GM18858 (cell line): ENCODE measurements around the gene STAM2.
"Not testable (repeated sequence)": the region's sequence is repeated elsewhere in the genome, so short reads cannot be mapped to it uniquely, and the experiment has no call there.

ENCODE experiments used
- ATAC-seq: cut with Tn5 transposase; IDR thresholded peaks from one replicate; pipeline ENCODE4 v1.9.1; 2021; ENCODE audit not compliant: unreplicated experiment

Gene STAM2

GRCh38 chr2:152114366-152114765, 61.2 kb downstream of the STAM2 start:
- ATAC-seq = no peak

DNA sequence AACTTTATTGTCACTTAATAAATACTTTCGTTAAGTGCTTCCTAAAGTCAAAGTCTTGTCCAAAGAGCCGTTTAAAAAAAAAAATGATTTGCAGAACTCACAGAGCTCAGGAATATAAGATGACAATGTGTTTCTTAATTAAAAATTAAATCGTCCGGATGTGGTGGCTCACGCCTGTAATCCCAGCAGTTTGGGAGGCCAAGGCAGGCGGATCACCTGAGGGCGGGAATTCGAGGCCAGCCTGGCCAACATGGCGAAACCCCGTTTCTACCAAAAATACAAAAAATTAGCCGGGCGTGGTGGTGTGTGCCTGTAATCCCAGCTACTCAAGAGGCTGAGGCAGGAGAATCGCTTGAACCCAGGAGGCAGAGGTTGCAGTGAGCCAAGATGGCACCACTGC, 68.4 kb downstream of the STAM2 start:
- ATAC-seq = not testable (repeated sequence)

GRCh38 chr2:152106464-152106863, 69.1 kb downstream of the STAM2 start:
- ATAC-seq = no peak

DNA sequence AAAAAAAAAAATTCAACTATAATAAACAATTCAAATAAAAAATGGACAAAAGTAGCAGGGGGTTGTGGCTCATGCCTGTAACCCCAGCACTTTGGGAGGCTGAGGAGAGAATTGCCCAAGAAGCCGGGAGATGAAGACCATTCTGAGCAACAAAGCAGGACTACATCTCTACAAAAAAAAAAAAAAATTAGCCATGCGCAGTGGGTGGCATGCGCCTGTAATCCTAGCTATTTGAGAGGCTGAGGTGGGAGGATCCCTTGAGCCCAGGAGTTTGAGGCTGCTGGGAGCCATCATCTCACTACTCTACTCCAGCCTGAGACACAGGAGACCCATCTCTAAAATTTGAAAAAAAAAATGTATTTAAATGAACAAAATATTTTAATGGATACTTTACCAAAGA, 72.3 kb downstream of the STAM2 start:
- no peak for ATAC-seq

DNA sequence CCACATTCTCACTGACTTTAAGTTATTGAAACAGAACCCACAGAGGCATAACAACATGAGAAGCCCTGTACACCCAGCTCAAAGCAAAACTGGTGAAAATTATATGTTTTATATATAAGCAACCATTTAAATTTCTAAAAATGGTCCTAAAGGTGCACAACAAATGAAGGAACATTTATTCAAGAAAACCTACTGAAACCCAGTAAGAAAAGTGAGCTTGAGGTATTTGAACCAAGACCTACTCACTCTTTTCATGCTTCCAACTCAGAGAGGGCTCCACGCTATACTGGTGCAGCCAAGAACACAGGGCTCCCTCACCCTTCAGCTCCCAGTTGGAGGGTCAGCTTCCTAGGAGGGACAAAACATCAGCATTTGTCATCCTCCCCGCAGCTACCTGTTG, 74.6 kb downstream of the STAM2 start:
- no peak for ATAC-seq

DNA sequence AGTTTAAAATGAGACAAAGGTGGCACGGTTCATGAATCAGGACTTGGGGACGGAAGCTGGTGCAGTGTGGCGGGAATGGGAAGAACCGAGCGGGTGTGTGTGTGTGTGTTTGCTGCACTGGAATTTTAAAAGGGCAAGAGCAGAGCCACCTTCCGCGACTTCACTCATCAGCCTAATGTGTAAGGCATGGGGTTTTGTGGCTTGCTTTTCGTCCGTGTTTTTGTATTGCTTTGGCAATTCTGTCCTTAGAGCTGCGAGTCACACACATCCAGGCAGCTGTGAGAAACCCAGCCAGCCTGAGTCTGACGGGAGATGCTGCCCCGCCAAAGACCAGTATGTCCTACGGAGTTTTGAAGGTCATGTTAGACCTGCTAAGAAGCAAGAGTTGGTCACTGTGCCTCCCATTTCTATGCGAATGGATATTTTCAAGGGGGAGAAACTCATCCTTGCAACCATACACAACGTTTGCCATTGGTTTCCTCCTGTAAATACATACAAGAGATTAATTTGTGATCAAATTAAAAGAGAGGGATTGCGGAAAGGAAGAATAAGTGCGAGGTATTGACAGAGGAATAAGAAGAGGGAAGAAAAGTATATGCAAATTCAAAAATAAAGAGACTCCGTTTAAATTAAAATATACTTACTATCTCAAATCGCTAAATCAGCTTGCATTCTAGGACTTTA, 76.1 kb downstream of the STAM2 start:
- no peak for ATAC-seq

- no peak for ATAC-seq
These were observed 76.8 kb downstream of the STAM2 start, which contains the start of gene CACNB4 for GRCh38 chr2:152098496-152099366. Gene CACNB4, minus strand, starts transcription at chr2:152099044.

- ATAC-seq = no peak
These were observed 77.6 kb downstream of the STAM2 start for GRCh38 chr2:152097801-152098495.

- ATAC-seq = no peak
These were observed 78.2 kb downstream of the STAM2 start for GRCh38 chr2:152097290-152097800.

- ATAC-seq = no peak
These were observed 80.4 kb downstream of the STAM2 start for GRCh38 chr2:152095146-152095545.

GRCh38 chr2:152094014-152094413, 81.5 kb downstream of the STAM2 start:
- no peak for ATAC-seq

GRCh38 chr2:152093464-152093863, 82.1 kb downstream of the STAM2 start:
- no peak for ATAC-seq

- ATAC-seq = no peak
These were observed 83.5 kb downstream of the STAM2 start for GRCh38 chr2:152092095-152092494.

DNA sequence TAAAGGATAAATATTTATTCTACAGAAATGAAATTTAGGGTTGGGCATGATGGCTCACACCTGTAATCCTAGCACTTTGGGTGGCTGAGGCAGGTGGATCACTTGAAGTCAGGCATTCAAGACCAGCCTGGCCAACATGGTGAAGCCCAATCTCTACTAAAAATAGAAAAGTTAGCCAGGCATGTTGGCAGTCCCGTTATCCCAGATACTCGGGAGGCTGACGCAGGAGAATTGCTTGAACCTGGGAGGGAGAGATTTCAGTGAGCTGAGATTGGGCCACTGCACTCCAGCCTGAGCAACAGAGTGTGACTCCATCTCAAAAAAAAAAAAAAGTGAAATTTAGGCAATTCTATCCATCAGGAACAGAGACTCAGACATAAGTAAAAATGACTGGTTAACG, 84.8 kb downstream of the STAM2 start:
- not testable (repeated sequence) for ATAC-seq

DNA sequence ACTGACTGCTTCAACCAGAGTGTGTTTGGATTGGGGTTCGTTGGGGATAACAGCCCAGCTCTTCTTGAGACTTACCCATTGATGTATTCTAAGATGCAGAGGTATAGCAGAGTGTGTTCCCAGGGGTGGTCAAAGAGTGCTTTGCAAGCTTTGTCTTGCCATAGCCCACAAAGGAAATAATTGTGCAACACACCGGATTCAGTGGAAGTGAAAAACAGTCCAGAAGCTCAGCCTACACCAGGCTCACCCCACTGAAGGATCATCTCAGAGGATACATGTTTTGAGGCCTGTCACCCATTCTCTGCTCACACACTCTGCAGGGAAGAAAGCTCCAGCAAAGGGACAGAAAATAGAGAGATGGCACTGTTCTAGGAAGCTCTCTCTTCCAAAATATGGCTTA, 86.3 kb downstream of the STAM2 start:
- ATAC-seq = no peak

DNA sequence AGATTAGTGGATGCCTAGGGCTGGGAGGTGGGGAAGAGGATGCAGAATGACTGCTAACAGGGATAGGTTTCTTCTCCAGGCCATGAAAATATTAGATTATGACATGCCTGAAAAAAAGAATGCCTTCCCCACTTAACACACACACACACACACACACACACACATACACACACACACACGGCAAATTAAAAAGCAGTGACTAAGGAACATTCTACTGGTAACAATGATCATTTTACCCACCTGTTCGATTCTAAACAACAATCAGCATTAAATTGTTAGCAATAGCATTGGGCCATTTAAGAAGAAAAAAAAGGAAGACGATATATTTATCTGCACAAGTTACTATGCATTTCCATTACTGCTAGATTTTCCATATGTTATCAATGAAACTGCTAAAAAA, 87.6 kb downstream of the STAM2 start:
- no peak for ATAC-seq

DNA sequence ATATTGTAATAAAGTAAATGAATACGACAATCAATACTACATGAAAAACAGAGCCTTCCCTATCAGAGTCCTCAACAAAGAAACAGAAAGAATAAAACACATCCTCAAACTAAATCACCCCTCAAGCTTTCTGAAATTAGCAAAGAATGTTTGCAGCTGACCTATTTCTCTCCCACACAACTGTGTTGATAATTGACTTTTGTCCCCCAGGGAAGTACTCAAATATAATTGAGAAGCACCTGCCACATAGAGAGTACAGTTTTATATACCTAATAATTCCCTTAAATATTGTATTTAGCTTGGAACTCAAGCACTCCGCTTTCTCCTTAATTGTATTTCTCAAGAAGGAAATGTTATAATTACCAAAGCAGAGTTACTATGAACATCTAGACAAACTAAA, 89.3 kb downstream of the STAM2 start:
- ATAC-seq = no peak

GRCh38 chr2:152084076-152084475, 91.5 kb downstream of the STAM2 start:
- no peak for ATAC-seq

DNA sequence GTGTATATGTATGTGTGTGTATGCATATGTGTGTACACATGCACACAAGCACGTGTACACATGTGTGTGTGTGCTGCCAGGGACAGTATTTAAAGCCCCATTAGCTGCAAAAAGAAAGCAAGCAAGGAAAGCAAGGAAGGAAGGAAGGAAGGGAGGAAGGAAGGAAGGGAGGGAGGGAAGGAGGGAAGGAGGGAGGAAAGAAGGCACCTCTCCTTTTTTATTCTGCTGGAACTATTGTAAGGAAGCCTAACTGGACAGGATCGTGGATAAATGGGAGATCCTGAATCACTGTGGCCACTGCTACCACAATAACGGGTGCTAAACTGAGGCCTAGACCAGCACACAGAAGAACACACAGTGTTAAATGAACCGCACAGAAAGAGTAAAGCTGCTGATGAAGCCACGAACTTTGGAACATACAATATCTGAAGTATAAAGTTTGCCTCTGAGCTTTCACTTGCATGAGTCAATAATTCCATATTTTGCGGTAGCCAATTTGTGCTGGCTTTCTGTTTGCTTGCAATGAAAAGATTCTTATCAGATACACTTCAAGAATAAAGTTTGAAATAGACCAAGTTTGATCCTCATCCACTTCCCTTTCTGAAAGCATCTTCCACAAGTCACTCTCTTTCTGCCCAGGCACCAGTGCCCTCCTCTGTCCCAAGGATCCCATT, 92.2 kb downstream of the STAM2 start:
- ATAC-seq = no peak

DNA sequence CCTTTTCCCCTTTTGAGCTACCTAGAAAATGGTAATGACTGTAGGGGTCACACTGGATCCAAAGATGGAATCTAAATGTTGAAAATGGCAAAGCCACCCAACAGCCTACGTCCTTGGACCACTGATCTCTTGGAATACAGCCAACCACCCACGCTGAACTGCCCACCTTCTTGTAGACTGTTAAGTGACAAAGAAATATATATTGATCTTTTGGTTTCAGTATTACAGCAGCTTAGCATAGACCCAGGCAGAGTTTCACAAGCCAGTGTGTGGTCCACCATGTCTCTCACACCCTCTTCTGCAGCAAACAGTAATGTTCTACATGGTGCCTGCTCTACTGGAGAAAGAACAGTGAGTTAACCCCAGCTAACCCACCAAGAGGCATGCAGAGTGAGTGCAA, 96.9 kb downstream of the STAM2 start:
- peak; percentile 81 for ATAC-seq

- no peak for ATAC-seq
These were observed 97.5 kb downstream of the STAM2 start for GRCh38 chr2:152078023-152078422.
